Activated CD4-positive, alpha-beta T cell treated with anti-CD3 and anti-CD28 coated beads, Interleukin-2, Interleukin-4, amounts not matched to agents 100 ng/mL and 50 ng/mL, durations not matched to agents 16 hours and 8 hours (primary cell): ENCODE measurements around the gene COTL1.

Source experiments
- DNase-seq: peaks from one replicate; pipeline ENCODE4 v3.0.0-alpha.2; 2020; ENCODE audit warnings: low spot score

The COTL1 gene

DNA sequence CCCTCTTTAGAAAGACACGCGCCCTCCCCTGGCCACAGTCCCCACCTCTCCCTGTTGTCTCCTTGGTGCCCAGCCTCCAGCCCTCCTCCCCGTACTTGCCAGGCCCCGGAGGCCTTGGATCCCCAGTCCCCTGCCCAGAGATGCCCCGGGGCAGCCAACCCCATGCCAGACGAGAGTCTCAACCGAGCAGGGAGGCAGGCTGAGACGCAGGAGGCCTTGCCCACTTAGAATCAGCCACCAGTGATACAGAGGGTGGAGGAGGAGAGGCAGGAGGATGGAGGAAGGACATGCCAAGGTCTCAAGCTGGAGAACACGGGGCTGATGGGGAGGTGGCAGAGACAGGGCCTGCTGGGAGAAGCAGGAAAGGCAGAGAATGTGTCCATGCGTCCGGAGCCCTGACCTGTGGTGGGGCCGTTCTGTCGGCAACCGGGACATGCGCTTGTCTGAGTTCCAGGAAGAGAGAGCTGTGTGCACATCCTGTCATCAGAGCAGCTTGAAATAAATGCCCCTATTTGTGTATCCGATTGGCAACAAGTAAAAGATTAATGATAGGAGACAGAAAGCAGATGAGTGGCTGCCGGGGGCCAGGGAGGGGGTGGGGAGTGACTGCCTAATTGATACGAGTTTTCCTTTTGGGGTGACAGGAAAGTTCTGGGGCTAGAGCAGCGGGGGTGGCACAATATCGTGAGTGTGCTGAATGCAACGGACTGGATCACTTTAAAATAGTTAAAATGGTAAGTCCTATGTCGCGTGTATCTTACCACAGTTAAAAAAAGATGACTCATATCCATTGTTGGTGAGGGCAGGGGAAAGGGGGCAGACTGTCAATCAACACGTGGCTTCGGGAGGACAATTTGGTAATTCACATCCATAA lies 68.7 kb downstream of the COTL1 start:
- peak; percentile 68 for DNase-seq

DNA sequence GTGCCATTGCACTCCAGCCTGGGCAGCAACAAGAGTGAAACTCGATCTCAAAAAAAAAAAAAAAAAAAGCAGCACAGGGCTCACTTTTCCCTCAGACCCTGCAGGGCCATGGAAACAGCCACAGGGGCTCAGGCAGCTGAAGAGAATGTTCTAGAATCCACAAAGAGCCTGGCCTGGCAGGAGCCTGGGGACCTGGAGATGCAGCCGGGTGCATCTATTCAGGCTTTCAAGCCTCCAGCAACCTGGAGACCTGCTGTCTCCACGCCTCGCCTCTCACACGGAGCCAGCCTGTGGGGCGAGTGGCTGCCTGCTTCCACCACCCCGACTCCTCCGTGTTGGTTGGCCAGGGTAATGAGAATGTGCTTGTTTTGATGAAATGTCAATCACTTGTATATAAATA lies 69.4 kb downstream of the COTL1 start:
- DNase-seq = no peak

DNA sequence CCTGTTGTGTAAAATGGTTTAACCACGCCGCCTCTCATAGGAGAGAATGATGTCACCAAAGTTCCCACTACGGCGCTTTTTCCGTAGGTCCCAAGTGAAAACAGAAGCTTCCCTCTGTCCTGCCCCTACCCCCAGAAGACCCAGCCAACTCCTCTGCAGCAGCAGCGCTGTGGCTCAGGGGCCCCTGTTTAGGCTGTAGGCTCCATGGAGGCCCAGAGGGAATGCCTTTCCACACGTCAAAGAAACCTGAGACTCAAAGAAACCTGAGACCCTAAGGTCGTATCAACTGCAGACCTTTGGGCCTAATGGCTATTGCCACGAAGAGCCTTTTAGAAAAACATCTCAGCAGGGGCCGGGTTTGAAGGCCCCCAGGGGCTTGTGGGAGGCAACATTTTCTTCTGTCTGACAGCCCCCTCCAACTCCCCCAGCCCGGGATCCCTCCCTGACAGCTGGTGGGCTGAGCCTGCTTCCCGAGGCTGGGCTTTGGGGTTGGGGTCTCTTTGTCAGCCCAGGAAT lies 70.3 kb downstream of the COTL1 start:
- DNase-seq = no peak

DNA sequence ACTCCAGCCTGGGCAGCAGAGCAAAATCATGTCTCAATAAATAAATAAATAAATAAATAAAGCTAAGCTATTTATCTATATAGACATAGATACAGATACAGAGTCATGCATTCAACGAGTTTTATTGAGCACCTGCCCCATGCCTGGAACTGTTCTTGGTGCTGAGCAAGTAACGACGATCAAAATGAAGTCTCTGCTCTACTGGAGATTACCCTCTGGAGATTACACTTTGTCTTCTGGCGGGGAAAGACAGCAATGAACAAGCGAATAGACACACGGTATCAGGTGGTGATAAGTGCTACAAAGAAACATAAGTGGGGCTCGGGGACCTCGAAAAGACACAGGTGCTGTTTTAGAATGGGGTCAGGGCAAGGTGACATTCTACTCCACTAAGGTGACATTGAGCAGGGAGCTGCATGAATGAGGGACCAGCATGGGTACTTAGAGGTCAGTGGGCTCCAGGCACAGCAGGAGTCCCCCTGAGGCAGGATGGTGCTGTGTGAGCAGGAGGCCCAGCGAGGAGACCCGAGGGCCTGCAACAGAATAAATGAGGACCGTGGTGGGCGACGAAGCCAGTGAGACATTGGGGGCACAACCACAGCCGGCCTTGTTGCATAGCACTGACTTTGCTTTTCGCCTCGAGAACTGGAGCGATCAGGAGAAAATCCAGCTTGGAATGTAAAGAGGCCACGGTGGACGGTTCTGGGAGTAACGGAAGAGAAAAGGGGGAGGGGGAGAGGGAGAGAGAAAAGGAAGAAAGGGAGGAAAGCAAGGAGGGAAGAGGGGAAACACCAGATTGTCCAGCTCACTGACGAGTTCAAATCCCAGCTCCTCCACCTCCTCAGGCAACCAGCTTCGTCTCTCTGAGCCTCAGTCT lies 71.0 kb downstream of the COTL1 start:
- no peak for DNase-seq

DNA sequence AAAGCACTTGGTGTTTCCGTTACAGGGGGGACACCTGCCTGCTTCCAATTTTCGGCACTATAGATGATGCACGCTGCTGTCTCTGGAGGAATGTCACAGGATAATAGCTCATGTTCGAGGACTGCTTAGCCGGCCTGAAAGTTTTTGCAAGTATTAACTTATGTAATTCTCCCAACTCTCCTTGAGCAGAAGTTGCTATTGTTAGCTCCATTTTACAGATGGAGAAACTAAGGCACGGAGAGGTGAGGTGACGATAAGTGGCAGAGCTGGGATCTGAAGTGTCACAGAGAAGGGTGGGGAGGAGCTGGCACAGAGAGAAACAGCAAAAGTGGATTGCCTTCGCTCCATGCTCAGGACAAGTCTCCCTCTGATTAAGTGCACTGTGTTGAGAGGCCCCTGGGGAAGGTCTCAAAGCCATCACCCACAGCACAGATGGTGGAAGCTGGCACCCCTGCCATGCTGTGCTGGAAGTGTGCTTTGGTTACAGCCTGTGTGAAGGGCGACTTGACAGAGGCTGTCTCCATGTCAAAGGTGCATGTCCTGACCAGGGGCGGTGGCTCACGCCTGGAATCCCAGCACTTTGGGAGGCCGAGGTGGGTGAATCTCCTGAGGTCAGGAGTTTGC lies 72.7 kb downstream of the COTL1 start:
- no peak for DNase-seq

DNA sequence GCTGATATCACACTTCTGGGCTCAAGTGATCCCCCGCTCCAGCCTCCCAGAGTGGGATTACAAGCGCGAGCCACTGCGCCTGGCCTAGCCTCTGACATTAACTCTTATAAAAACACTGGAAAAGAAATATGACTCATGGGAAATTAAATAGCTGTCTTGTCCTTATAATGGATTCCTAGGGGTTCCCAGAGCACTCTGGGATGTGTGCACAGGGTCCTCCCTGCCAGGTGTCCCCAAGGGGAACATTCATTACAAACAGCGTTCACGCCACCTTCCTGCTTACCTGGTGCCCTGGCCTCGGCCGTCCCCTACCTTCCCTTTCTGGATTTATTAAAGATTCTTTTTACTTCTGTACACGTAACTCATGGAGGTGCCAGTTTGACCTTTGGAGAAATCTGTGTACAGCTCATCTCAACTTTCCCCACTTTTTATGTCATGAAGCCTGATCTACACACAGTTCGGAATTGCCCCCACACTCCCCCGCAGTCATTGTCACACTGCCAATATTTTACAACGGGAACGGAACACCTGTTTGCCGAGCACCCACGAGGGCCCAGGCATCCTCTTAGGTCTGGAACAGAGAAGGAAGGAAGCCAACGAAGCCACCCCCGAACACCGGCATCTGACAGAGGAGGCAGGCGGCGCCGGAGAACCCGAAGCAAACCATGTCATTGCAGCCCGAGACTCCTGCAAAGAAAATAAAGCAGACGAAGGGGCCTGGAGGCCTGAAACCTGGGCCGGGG lies 73.7 kb downstream of the COTL1 start:
- no peak for DNase-seq

DNA sequence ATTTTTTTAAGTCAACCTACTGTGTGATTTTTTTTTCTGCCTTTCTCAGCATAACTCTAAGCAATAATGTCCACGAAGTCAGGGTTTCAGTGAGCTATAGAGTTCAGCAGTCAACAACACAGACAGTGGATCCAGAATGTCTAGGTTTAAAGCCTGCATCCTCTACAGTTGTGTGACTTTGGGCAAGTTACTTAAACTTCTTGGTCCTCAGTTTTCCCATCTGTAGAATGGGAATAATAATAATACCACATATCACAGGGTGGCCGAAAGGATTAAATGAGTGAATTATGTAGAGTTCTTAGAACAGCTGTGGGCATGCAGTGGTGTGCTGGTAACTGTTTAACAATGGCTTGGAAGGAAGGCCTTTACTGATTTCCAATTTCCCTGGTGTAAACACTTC lies 74.6 kb downstream of the COTL1 start:
- no peak for DNase-seq

DNA sequence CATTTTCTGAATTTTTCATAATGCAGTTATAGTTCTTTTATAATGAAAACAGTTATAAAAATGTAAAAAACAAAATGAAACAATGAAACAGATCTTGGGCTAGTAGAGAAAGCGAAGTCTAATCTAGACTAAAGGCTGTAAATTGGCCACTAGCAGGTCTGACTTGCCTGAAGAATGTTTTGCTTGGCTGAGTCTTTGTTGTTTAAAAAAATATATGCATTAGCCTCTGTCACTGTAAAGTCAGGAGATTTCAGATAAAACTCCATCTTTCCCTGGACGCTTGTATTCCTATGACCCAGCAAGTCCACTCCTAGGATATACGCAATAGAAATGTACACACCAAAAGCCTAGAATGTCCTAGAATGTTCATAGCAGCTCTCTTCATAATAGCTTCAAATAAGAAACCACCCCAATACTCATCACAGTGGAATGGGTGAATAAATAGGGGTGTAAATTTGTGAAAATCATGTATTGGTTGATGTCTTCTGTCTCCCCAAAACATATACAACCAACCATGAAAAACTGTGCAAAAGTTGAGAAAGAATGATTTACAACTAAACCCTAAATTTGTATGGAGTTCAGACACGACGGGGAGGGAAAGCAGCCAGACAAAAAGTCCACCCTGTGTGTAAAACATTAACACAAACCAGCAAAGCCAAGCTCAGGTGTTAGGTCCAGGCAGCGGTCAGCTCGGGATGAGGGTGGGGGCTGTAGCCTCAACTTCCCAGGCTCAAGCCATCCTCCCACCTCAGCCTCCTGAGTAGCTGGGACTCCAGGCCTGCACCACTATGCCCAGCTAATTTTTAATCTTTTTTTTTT lies 75.7 kb downstream of the COTL1 start:
- no peak for DNase-seq

DNA sequence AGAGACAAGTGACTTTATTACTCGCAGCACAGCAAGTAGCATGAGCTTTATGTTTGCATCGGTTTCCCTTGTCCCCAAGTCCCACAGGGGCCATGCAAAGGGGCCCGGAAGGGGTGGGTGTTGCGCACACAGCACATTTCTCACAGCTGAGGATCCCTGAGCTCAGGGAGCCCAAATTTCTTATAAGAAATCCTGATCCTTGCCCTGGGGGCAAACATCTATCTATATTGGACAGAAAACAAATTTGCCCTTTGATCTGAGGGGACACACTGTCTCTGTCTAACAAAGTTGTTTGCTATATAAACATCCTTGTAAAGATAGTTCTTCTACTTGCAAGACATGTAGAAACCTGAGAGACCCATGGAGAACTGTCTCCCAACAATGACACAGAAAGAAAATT lies 77.7 kb downstream of the COTL1 start:
- no peak for DNase-seq

DNA sequence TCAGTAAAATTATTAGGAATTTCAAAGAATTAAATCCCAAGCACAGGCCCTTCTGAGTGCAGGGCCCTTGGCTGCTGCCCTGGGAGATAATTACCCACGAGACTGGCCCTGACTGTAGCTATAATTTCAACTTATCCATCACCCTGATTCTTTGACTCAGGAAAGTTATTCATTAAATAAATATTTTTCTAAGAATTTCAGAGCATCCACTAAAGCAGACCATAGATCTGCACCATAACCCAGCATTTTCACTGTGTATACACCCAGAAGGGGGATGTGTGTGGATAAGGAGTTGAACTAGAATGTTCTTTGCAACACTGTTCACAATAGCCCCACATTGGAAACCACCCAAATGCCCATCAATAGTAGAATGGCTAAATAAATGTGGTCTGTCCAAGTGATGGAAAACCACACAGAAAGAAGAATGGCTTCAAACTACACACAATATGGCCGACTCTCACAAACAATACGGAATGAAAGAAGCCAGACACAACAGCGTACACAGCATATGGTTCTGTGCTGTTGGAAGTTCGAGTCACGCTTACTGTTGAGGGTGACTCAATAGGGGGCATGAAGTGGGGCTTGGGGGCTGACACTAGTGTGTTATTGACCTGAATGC lies 79.5 kb downstream of the COTL1 start:
- no peak for DNase-seq

DNA sequence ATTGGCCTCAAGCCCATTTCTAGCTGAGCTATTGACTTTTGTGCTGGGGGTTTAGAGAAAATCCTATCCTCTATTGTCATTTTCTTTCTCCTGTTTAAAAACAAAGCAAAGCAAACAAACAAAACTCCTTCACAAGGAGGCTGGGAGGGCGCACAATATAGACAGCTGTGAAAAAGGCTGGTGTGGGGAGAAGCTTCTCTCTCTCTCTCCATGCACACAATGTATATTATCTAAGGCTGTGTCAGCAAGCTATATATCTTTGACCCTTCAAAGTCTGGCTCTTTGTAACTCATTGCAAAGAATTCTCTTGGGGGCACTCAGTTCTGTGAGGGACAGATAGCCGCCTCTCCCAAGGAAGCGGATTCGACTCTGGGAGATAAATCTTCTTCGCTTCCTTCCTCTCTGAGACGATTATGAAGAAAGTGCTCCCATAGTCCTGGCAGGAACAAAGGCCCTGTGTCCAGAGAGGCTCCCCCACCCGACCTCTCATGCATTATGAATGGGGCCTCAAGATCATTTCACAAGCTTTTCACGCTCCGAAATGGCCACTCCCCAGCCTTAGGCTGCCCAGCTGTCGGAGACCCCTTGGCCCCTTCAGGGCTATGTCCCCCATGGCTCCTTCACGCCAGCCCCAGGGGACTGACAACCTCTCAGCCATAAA lies 80.3 kb downstream of the COTL1 start:
- no peak for DNase-seq

DNA sequence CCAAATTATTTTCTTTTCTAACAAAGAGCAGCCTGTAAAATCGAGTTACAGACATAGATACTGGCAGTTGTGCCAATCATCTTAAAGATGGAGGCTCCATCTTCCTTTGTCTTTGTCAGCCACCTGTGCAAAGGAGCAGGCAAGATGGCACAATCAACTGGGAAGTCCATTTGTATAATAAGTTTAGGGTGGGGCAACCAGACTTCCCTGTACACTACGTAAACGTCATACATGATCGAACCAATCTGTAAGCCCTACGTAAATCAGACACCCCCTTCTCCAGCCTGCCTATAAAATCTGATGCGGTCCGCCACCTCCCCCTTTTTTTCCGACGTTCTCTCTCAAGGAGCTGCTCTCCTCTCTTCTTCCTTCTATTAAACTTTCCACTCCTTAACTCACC lies 82.0 kb downstream of the COTL1 start:
- DNase-seq = no peak

DNA sequence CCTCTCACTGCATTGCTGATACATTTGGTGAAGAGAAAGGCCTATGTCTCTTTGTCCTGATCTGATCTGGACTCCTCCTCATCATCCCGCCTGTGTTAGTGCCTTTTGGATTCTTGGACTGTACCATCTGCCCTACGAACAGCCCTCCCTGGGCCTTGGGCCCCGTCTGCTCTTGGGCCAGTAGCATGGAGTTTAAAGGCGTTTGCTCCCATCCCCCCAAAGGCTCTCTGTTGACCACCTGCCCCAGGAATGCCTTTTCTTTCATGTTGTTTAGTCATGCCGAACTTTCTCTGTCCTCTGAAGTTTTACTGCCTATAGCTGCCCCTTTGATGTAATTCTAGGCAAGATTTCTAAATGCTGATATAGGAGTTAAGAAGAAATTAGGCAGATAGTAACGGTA lies 82.5 kb downstream of the COTL1 start:
- DNase-seq = no peak

DNA sequence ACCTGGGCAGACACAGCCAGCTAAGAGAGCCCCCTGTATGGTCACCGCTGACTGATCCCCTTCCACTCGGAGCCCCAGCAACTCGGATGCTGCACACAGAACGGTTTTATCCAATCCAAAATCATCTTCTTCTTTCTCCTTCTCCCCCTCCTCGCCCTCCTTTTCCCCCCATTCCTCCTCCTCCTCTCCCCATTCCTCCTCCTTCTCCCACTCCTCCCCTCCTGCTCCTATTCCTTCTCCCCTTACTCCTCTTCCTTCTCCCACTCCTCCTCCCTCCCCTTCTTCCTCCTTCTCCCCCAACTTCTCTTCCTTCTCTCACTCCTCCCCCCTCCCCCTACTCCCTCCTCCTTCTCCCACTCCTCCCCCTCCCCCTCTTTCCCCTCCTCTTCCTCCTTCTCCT lies 83.1 kb downstream of the COTL1 start:
- no peak for DNase-seq

DNA sequence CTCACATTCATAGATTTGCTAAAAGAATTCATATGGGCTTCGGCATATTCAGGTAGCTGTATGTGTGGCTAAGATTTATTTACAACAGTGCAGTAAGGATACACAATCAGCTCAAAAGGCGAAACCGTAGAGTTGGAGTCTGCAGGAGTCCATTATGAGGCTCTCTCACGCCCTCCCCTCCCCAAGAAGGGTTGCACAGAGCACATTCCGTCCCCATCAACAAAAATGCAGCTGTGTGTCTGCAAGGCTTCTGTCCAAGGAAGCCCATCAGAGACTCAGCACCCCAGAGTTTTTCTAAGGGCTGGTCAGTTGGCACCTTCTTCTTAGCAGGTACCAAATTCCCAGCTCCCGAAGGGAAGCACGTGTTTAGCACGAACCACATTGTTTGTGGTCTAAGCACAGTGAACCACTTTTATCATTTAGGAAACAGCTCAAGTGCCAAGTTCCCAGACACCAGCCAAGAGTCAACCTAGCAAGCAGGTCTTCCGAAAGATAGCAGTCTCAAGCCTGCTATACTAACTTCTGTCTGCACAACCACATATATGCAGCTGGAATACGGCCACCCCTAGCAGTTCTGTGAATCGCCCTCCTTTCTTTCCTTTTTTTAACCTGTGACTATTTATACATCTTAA lies 84.9 kb downstream of the COTL1 start:
- DNase-seq = no peak

DNA sequence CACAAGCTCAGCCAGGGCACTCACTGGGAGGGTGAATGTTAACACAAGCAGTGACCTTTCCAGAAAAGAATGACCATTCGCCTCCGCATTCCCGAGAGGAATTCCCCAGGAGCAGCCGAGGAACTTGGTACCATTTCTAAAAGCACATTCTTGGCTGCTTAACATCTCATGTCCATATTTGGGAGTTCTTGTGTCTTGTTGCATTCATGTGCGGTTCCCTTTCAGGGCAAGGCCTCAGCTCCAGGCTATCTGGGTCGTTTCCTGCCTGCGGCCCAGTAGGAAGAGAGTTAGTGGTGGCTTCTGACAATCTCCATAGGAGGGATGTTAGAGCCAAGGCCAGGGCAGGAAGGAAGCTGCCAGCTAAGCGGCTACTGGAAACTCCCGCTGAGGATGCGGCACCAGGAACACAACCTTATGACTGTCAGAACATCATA lies 85.6 kb downstream of the COTL1 start:
- DNase-seq = no peak

DNA sequence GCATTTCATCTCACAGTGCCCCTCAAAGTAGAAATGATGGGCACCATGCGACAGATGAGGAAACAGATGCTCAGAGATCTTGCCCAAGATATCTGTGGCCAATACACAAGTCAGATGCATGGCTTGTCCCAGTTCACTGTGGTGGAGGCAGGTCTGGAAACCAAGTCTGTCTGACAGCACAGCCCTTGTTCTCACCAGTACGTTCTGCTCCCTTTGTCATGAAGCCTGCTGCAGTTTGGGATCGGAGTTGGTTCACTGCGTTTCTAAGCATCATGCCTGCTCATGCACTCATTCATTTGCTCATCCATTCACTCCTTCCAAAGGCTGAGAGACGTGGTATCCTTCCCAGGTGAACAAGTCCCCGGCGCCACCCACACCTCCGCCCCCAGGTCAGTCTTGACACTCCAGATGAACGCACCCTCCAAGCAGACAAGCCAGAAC lies 86.2 kb downstream of the COTL1 start:
- no peak for DNase-seq

DNA sequence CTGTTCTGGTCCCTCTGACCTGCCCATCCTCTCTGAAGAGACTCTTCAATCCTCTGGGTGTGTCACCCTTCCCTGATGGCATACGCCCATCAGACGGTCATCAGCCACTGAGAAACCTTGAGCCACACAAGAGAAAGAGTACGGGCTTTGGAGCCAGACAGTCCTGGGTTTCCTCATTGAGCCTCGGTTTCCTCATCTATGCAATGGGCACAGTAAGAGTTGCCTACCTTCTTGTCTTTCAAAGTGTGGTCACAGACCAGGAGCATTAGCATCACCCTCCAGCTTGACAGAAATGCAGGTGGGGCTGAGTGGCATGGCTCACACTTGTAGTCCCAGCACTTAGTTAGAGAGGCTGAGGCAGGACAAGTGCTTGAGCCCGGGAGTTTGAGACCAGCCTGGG lies 87.3 kb downstream of the COTL1 start:
- no peak for DNase-seq

DNA sequence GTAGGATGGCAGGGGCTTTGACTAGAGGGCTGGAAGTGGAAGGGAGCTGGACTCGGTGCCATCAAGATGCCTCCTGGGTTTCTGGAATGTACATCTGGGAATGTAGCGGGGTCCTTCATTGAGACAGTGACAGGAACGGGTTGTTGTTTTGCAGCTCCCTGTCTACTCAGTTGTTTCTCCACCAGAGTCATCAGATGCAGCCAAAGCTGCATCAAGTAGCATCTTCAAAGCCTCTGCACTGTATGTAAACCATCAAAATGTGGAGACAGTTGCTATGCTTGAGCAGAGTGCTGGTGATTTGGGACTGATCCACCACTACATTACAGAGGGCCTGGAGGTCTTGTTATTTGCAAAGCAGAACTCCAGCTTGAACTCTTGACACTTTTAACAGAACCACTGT lies 88.3 kb downstream of the COTL1 start:
- DNase-seq = no peak
